HCT116 (cell line): ENCODE data around the gene RIOX2. TPM values are rescaled to one million over a fixed set of nuclear protein-coding genes. Genes with fewer than 3 reads are reported as not detected.

Experiments used
- ATAC-seq: fragments of 200-7000 bp; cut with Tn5 transposase; 2 replicates; pipeline ENCODE4 v1.9.1; 2020; ENCODE audit warnings: mild to moderate bottlenecking, moderate library complexity
- BruUV-seq: library from RNA; stranded (reverse); fragments of 400-500 nt; replicated peaks from 2 replicates; lab custom pipeline; 2021; lab: Mats Ljungman, UMichigan
- CTCF ChIA-PET: fragments of 300-600 bp; sonication (Branson Sonifier 250); formaldehyde crosslinking; loops from one replicate; lab custom pipeline; 2021; ENCODE audit warnings: antibody characterized with exemption; lab: Charles Lee
- POLR2A ChIA-PET: fragments of 300-600, 350-600 bp; sonication (Branson Sonifier 250); formaldehyde crosslinking; loops from one replicate; lab custom pipeline; 2021; ENCODE audit warnings: antibody characterized with exemption; lab: Charles Lee
- RAD21 ChIA-PET, 2 experiments: fragments of 300-600 bp; sonication (Branson Sonifier 250); formaldehyde crosslinking; loops; one replicate each; lab custom pipeline; 2023; ENCODE audit warnings: low total read pairs in 2 of 2; ENCODE audit not compliant: uncharacterized antibody in 2 of 2, unreplicated experiment in 2 of 2, low non-redundant PET in 1 of 2; lab: Charles Lee
- DNase-seq: peaks from one replicate; pipeline ENCODE4 v3.0.0-alpha.2; 2010; ENCODE audit warnings: low read depth, low spot score
- H2AFZ ChIP-seq: fragments of 200-600 bp; shearing (Covaris generic), sonication (generic); 2 replicates; pipeline ENCODE4 v1.6.1; 2017; ENCODE audit warnings: low read depth, mixed run types, mixed read lengths, antibody characterized with exemption, low read length; ENCODE audit not compliant: poor library complexity, severe bottlenecking
- H3K27ac ChIP-seq: 2 replicates; pipeline ENCODE4 v1.5.1; 2012; ENCODE audit warnings: low read depth, low read length
- H3K27me3 ChIP-seq: fragments of 200-600 bp; sonication (generic); 2 replicates; pipeline ENCODE4 v1.6.1; 2016; ENCODE audit warnings: mixed run types, low read length, mixed read lengths; ENCODE audit not compliant: insufficient read depth
- H3K36me3 ChIP-seq, 2 experiments: fragments of 200-500 bp in 1 of 2; fragments of 200-600 bp in 1 of 2; sonication (Bioruptor generic) in 1 of 2; sonication (generic) in 1 of 2; 2 replicates each; pipeline versions ENCODE4 v1.5.1 to v1.6.1; 2014 to 2016; ENCODE audit warnings: low read length in 2 of 2, inconsistent platforms in 1 of 2, mixed read lengths in 1 of 2, mixed run types in 1 of 2; ENCODE audit not compliant: insufficient read depth in 2 of 2, control insufficient read depth in 1 of 2
- H3K4me1 ChIP-seq, 2 experiments: fragments of 200-600 bp in 1 of 2; sonication (generic) in 1 of 2; 2 replicates each; pipeline versions ENCODE4 v1.5.1 to v1.6.1; 2012 to 2017; ENCODE audit warnings: low read length in 2 of 2, inconsistent platforms in 1 of 2, mild to moderate bottlenecking in 1 of 2, mixed read lengths in 1 of 2, mixed run types in 1 of 2, moderate library complexity in 1 of 2; ENCODE audit not compliant: insufficient read depth in 2 of 2, control insufficient read depth in 1 of 2
- H3K4me2 ChIP-seq: fragments of 200-600 bp; sonication (generic); 2 replicates; pipeline ENCODE4 v1.6.1; 2017; ENCODE audit warnings: mixed run types, low read length, mixed read lengths
- H3K4me3 ChIP-seq, 2 experiments: fragments of 200-600 bp in 1 of 2; sonication (generic) in 1 of 2; replicated peaks in 1 of 2; 2 replicates each; pipeline ENCODE4 v1.5.1; 2011 to 2016; ENCODE audit warnings: low read length in 2 of 2, control low read depth in 1 of 2, low read depth in 1 of 2, mild to moderate bottlenecking in 1 of 2, mixed read lengths in 1 of 2, mixed run types in 1 of 2
- H3K79me2 ChIP-seq: fragments of 200-600 bp; sonication (generic); 2 replicates; pipeline ENCODE4 v1.6.1; 2017; ENCODE audit warnings: mild to moderate bottlenecking, mixed run types, low read length, moderate library complexity, mixed read lengths; ENCODE audit not compliant: insufficient read depth
- H3K9ac ChIP-seq: fragments of 200-600 bp; sonication (generic); 2 replicates; pipeline ENCODE4 v1.6.1; 2016; ENCODE audit warnings: low read length, mixed read lengths
- H3K9me2 ChIP-seq: fragments of 200-600 bp; sonication (generic), shearing (Covaris generic); 2 replicates; pipeline ENCODE4 v1.6.1; 2017; ENCODE audit warnings: mixed run types, mild to moderate bottlenecking, moderate library complexity; ENCODE audit not compliant: insufficient read depth
- H3K9me3 ChIP-seq, 2 experiments: fragments of 200-500 bp in 1 of 2; fragments of 200-600 bp in 1 of 2; sonication (Bioruptor generic) in 1 of 2; sonication (generic) in 1 of 2; 2 replicates each; pipeline ENCODE4 v1.6.1; 2014 to 2017; ENCODE audit warnings: low read length in 2 of 2, mixed read lengths in 2 of 2, inconsistent platforms in 1 of 2, low read depth in 1 of 2, mild to moderate bottlenecking in 1 of 2, mixed run types in 1 of 2, moderate library complexity in 1 of 2; ENCODE audit not compliant: control insufficient read depth in 1 of 2, insufficient read depth in 1 of 2
- H4K20me1 ChIP-seq: fragments of 200-600 bp; sonication (generic), shearing (Covaris generic); 2 replicates; pipeline ENCODE4 v1.6.1; 2017; ENCODE audit warnings: mixed run types, mild to moderate bottlenecking, moderate library complexity; ENCODE audit not compliant: insufficient read depth
- CBX3 ChIP-seq: IDR thresholded peaks from 2 replicates; pipeline ENCODE4 v1.6.1; 2012; ENCODE audit warnings: low read depth
- CEBPB ChIP-seq: IDR thresholded peaks from 2 replicates; pipeline ENCODE4 v1.6.1; 2012; ENCODE audit warnings: low read depth
- CTCF ChIP-seq, 3 experiments: fragments of 200-600 bp in 1 of 3; sonication (generic) in 1 of 3; IDR thresholded peaks in 2 of 3; conservative IDR thresholded peaks in 1 of 3; 2 replicates each; pipeline ENCODE4 v1.5.1; 2012 to 2017; ENCODE audit warnings: low read depth in 2 of 3, low read length in 2 of 3, antibody characterized with exemption in 1 of 3, borderline replicate concordance in 1 of 3, control low read depth in 1 of 3, mild to moderate bottlenecking in 1 of 3, mixed read lengths in 1 of 3, mixed run types in 1 of 3, moderate library complexity in 1 of 3; ENCODE audit not compliant: insufficient read depth in 1 of 3
- EGR1 ChIP-seq: IDR thresholded peaks from 2 replicates; pipeline ENCODE4 v1.6.1; 2012; ENCODE audit warnings: low read depth
- EZH2 ChIP-seq: fragments of 200-600 bp; sonication (generic); IDR thresholded peaks from 2 replicates; pipeline ENCODE4 v1.6.1; 2017; ENCODE audit warnings: antibody characterized with exemption, mixed run types
- POLR2AphosphoS5 ChIP-seq: IDR thresholded peaks from 2 replicates; pipeline ENCODE4 v1.6.1; 2011; ENCODE audit warnings: mild to moderate bottlenecking, low read depth, low read length, moderate library complexity
- REST ChIP-seq: IDR thresholded peaks from 2 replicates; pipeline ENCODE4 v1.6.1; 2012; ENCODE audit warnings: low read depth
- SIN3A ChIP-seq: IDR thresholded peaks from 2 replicates; pipeline ENCODE4 v1.6.1; 2012; ENCODE audit warnings: low read depth
- SP1 ChIP-seq: IDR thresholded peaks from 2 replicates; pipeline ENCODE4 v1.6.1; 2012; ENCODE audit warnings: low read depth
- SRF ChIP-seq: IDR thresholded peaks from 2 replicates; pipeline ENCODE4 v1.6.1; 2012; ENCODE audit warnings: low read depth
- YY1 ChIP-seq: IDR thresholded peaks from 2 replicates; pipeline ENCODE4 v1.6.1; 2011; ENCODE audit warnings: low read length, low read depth, moderate library complexity, mild to moderate bottlenecking; ENCODE audit not compliant: insufficient replicate concordance; ENCODE audit errors: extremely low read depth
- ZBTB33 ChIP-seq: IDR thresholded peaks from 2 replicates; pipeline ENCODE4 v1.6.1; 2011; ENCODE audit warnings: mild to moderate bottlenecking, low read length, moderate library complexity; ENCODE audit not compliant: insufficient replicate concordance; ENCODE audit errors: extremely low read depth
- ZFX ChIP-seq: fragments of 450-650 bp; IDR thresholded peaks from 2 replicates; pipeline ENCODE4 v1.6.1; 2017
- ZNF274 ChIP-seq: fragments of 200-500 bp; sonication (Bioruptor generic); IDR thresholded peaks from 2 replicates; pipeline ENCODE4 v1.6.1; 2014; ENCODE audit warnings: mild to moderate bottlenecking, low read depth, low read length, inconsistent platforms
- intact Hi-C: fragments of 100-400 bp; cut with micrococcal nuclease; formaldehyde crosslinking; loops from 2 replicates; pipeline ENCODE4 v1.10.0; 2022
- total RNA-seq: library from RNA; stranded (reverse); gene quantifications from one replicate; pipeline ENCODE4 v1.2.1, GENCODE V29; 2021; ENCODE audit not compliant: unreplicated experiment

Gene RIOX2
- total RNA-seq, 1 experiment from 2014 or later = 39.1 TPM

GRCh38 chr3:97993526-97993925 lies 21.3 kb upstream of the RIOX2 start:
- DNase-seq (no peak), ATAC-seq (no peak)
- H3K36me3 ChIP-seq = no peaks in the 10 kb centered on the region
- no peak overlapping the region for H3K9ac ChIP-seq
- no peaks in the 10 kb centered on the region for H3K9me3 ChIP-seq
- no peaks in the 10 kb centered on the region for H3K27me3 ChIP-seq
- POLR2A ChIA-PET = no interaction called here
- RAD21 ChIA-PET = no interaction called here
- no peak overlapping the region for H3K27ac ChIP-seq
- H3K4me2 ChIP-seq = no peak overlapping the region
- no peak for TF ChIP-seq YY1
- TF ChIP-seq CEBPB = no peak
- no peak for TF ChIP-seq SIN3A
- TF ChIP-seq ZBTB33 = no peak
- TF ChIP-seq REST = no peak
- no peak for TF ChIP-seq EGR1
- no peak for TF ChIP-seq CBX3
- no peak for TF ChIP-seq ZNF274
- TF ChIP-seq SP1 = no peak
- TF ChIP-seq CTCF (IDR thresholded peaks at IDR 0.05 in 2 of 3, conservative IDR thresholded peaks at IDR 0.05 in 1 of 3; ENCODE audit: borderline replicate concordance in 1 of 3, insufficient read depth in 1 of 3, low read depth in 2 of 3, low read length in 2 of 3) = no peak
- no peak for TF ChIP-seq EZH2
- TF ChIP-seq ZFX = no peak
- TF ChIP-seq POLR2AphosphoS5 = no peak
- TF ChIP-seq SRF = no peak
- H3K9me2 ChIP-seq = no peaks in the 10 kb centered on the region
- no peaks in the 10 kb centered on the region for H3K79me2 ChIP-seq
- CTCF ChIA-PET = no interaction called here
- intact Hi-C loops = no loop called here
- H2AFZ ChIP-seq = no peak overlapping the region
- no peaks in the 10 kb centered on the region for H4K20me1 ChIP-seq
- H3K4me3 ChIP-seq = no peak overlapping the region
- BruUV-seq = no TSS peak
- H3K4me1 ChIP-seq = no peaks in the 10 kb centered on the region
